HG03558 (cell line): Measurements from ENCODE around the gene GSTM1.
"Not testable (repeated sequence)": the region's sequence is repeated elsewhere in the genome, so short reads cannot be mapped to it uniquely, and the experiment has no call there.

Experiments used
- ATAC-seq: cut with Tn5 transposase; IDR thresholded peaks from one replicate; pipeline ENCODE4 v1.9.1; 2021; ENCODE audit warnings: moderate number of reproducible peaks; ENCODE audit not compliant: unreplicated experiment; ENCODE audit errors: extremely low read depth

GSTM1 gene

GRCh38 chr1:109695138-109695537, 7.5 kb downstream of the GSTM1 start:
- ATAC-seq, result not testable (repeated sequence)

- no peak for ATAC-seq
Observed at GRCh38 chr1:109697066-109697465, 9.4 kb downstream of the GSTM1 start.

- ATAC-seq, result not testable (repeated sequence)
Observed at GRCh38 chr1:109697861-109698260, 10.2 kb downstream of the GSTM1 start.

- ATAC-seq, result not testable (repeated sequence)
Observed at GRCh38 chr1:109702940-109703339, 15.3 kb downstream of the GSTM1 start.

- ATAC-seq, result no peak
Observed at GRCh38 chr1:109704173-109704572, 16.6 kb downstream of the GSTM1 start.

- ATAC-seq, result no peak
Observed at GRCh38 chr1:109705411-109705810, 17.8 kb downstream of the GSTM1 start.

- ATAC-seq, result not testable (repeated sequence)
Observed at GRCh38 chr1:109708949-109709348, 21.3 kb downstream of the GSTM1 start.

- ATAC-seq, result not testable (repeated sequence)
Observed at GRCh38 chr1:109709822-109710221, 22.2 kb downstream of the GSTM1 start.

- ATAC-seq, result not testable (repeated sequence)
Observed at GRCh38 chr1:109711593-109712320, 24.1 kb downstream of the GSTM1 start, which contains the start of gene GSTM5. GSTM5 (plus strand) TSS chr1:109712251; CDS start chr1:109712313, 62 bp downstream.

- ATAC-seq, result no peak
Observed at GRCh38 chr1:109712321-109712864, 24.8 kb downstream of the GSTM1 start.

- no peak for ATAC-seq
Observed at GRCh38 chr1:109713636-109714035, 26.0 kb downstream of the GSTM1 start.

GRCh38 chr1:109714661-109715372, 27.2 kb downstream of the GSTM1 start:
- ATAC-seq, result no peak

GRCh38 chr1:109716121-109716520, 28.5 kb downstream of the GSTM1 start:
- ATAC-seq, result no peak

- no peak for ATAC-seq
Observed at GRCh38 chr1:109716570-109717090, 29.0 kb downstream of the GSTM1 start.

- no peak for ATAC-seq
Observed at GRCh38 chr1:109717729-109718128, 30.1 kb downstream of the GSTM1 start.

GRCh38 chr1:109718495-109718894, 30.9 kb downstream of the GSTM1 start:
- no peak for ATAC-seq

GRCh38 chr1:109719337-109719837, 31.8 kb downstream of the GSTM1 start:
- ATAC-seq, result no peak

- ATAC-seq, result no peak
Observed at GRCh38 chr1:109721042-109721441, 33.4 kb downstream of the GSTM1 start.

GRCh38 chr1:109721971-109722370, 34.4 kb downstream of the GSTM1 start:
- no peak for ATAC-seq

- no peak for ATAC-seq
Observed at GRCh38 chr1:109722908-109723691, 35.5 kb downstream of the GSTM1 start.
